ENCODE measurements around the gene MYO9B. TPM values are rescaled to one million over a fixed set of nuclear protein-coding genes. Genes with fewer than 3 reads are reported as not detected.

MYO9B gene
- total and polyA plus RNA-seq, 2 of the 13 experiments (the other 11 are each of a cell fraction or from before 2014, with no cell fraction given): 18.0 to 18.3 TPM

- TF ChIP-seq REXO4 (CRISPR knock-in tag; IDR thresholded peaks at IDR 0.05; ENCODE audit: borderline replicate concordance) (no peak), MIER3 (CRISPR knock-in tag; IDR thresholded peaks at IDR 0.05; ENCODE audit: borderline replicate concordance) (no peak; the same call in 1 of the 2 replicates), CBX1 (IDR thresholded peaks at IDR 0.05; ENCODE audit: low read depth) (no peak), RFXAP (CRISPR knock-in tag; IDR thresholded peaks at IDR 0.05; ENCODE audit: borderline replicate concordance) (no peak), EHMT2 (IDR thresholded peaks at IDR 0.05; ENCODE audit: borderline replicate concordance, low read depth, low read length) (no peak), ZBTB40 (IDR thresholded peaks at IDR 0.05) (no peak), ZBTB40 (CRISPR knock-in tag; IDR thresholded peaks at IDR 0.05) (peak; percentile 22; the same call in 1 of the 2 replicates), PHF20 (CRISPR knock-in tag; IDR thresholded peaks at IDR 0.05) (peak; percentile 67), RNF219 (CRISPR knock-in tag; IDR thresholded peaks at IDR 0.05) (no peak), POLR2G (IDR thresholded peaks at IDR 0.05; ENCODE audit: low read depth, low read length) (peak; percentile 72), CEBPB (IDR thresholded peaks at IDR 0.05; ENCODE audit: borderline replicate concordance, low read depth, low read length) (no peak), MXD4 (CRISPR knock-in tag; IDR thresholded peaks at IDR 0.05) (no peak; the same call in none of the 2 replicates), ZNF501 (CRISPR knock-in tag; IDR thresholded peaks at IDR 0.05) (peak; percentile 95), DNMT1 (CRISPR knock-in tag; IDR thresholded peaks at IDR 0.05) (no peak; the same call in 1 of the 2 replicates), TFAP4 (IDR thresholded peaks at IDR 0.05; ENCODE audit: borderline replicate concordance, low read depth) (peak; percentile 46; the same call in 1 of the 2 replicates)
Measured at GRCh38 chr19:17075035-17075863, at the start of gene MYO9B, which contains the start of gene HAUS8 (continued).
